ENCODE data around the gene PDE11A.

PDE11A gene

GRCh38 chr2:177586154-177586553 lies 486.4 kb downstream of the PDE11A start:
- no peak for DNase-seq

- DNase-seq = no peak
Measured at GRCh38 chr2:177585234-177585863, 487.2 kb downstream of the PDE11A start.

- DNase-seq = peak; percentile 24
Measured at GRCh38 chr2:177584030-177584692, 488.4 kb downstream of the PDE11A start.

- no peak for DNase-seq
Measured at GRCh38 chr2:177582000-177582399, 490.6 kb downstream of the PDE11A start.

GRCh38 chr2:177579486-177580036 lies 493.0 kb downstream of the PDE11A start:
- no peak for DNase-seq

GRCh38 chr2:177578454-177578853 lies 494.1 kb downstream of the PDE11A start:
- no peak for DNase-seq

GRCh38 chr2:177577075-177577474 lies 495.5 kb downstream of the PDE11A start:
- no peak for DNase-seq

- no peak for DNase-seq
Measured at GRCh38 chr2:177575358-177575757, 497.2 kb downstream of the PDE11A start.

- DNase-seq = no peak
Measured at GRCh38 chr2:177574356-177574755, 498.2 kb downstream of the PDE11A start.
